Measurements from ENCODE around the gene PACRG.

The PACRG gene

GRCh38 chr6:162778603-162779002 is 50.8 kb downstream of the PACRG start:
- DNase-seq (ENCODE audit: low read depth, low spot score): no peak

DNA sequence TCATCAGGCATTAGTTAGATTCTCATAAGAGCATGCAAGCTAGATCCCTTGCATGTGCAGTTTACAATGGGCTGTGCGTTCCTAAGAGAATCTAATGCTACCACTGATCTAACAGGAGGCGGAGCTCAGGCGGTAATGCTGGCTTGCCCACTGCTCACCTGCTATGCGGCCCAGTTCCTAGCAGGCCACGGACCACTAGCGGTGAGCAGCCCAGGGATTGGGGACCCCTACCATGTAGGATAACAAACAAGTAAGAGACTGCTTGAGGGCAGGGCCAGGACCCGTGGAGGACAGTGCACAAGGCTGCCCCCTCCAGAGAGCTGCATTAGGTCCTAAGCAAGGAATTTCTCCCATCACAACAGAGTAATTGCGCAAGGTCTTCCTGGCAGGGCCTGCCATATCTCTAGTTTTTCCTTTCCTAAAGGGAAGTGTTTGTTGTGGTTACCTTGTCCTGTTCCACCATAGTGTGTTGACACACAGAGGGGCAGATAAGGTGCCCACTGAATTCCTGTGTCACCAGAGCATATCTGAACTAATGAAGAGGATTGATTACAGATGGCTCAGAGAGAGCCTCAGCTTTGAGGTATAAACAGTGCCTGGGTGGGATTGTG is 58.0 kb downstream of the PACRG start:
- peak; percentile 44 for DNase-seq (ENCODE audit: low read depth, low spot score)

DNA sequence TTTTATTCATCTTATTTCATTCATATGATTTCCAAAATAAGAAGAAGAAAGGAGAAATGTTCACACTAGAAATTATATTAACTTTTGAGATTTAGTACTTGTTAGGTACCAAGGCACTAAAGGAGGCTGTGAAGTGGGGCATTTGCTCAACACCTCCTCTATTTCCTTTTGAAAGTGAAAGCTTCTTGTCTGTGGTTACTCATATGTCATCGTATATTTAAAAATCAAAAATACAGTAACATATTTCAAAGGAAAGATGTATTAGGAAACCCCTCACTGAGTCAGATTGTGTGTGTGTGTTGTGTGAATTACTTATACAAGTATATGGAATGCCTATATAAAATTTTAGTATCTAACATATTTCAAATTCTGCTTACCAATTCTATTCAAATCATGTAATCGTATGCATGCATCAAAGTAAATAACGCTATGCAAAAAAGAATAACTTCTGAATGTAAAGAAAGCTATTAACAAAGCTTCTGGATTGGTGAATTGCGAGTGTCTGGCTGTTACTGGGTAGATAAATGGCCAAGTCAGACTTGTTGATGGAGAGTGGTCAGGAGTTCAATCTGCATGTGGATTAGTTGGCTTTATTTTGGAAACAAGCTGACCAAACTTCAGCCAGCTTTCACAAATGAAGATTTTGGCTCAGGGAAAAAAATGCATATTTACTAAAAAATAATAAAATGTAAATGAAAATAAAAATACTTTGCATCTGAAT is 70.9 kb downstream of the PACRG start:
- no peak for DNase-seq (ENCODE audit: low read depth, low spot score)

DNA sequence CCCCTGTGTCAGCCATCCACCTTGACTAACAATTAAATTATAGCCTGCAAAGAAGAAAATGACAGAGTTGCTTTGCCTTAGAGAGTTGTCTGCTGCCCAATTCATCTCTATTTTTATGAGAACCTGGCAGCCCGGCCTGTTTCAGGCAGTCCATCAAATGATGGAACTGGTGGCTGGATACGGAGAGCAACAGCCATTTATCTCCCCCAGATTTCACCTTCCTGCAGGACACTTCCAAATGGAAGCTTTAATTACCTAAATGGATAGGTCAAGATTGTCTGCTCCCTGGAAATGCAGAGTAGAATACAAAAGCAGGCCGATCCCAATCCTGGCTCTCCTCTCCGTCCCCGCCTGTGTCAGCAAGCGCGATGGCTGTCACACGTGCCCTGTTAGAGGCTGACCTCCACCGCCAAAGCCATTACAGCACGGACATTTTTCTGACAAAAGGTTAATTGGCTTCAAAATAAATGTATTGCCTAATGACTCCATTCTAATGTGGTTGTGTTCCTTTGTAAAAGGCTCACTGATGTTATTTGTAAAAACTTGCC is 86.7 kb downstream of the PACRG start:
- no peak for DNase-seq (ENCODE audit: low read depth, low spot score)

DNA sequence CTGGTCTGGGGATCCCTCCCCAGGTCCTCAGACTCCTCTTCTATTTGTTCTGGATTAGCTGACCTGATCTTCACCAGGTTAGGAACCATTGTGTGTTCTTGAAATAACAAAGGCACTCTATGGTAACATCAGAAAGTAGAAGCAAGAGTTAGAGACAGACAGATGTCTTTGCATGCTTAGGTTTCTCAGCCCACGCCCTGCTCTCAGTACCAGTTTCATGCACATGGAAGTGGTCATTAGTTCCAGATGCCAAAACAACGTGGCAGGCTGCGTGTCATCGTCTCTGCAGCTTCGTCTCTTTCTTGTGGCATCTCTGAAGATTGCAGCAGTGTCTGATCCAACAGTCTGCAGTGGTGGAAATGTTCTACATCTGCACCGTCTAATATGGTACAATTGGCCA is 89.4 kb downstream of the PACRG start:
- DNase-seq (ENCODE audit: low read depth, low spot score): no peak

DNA sequence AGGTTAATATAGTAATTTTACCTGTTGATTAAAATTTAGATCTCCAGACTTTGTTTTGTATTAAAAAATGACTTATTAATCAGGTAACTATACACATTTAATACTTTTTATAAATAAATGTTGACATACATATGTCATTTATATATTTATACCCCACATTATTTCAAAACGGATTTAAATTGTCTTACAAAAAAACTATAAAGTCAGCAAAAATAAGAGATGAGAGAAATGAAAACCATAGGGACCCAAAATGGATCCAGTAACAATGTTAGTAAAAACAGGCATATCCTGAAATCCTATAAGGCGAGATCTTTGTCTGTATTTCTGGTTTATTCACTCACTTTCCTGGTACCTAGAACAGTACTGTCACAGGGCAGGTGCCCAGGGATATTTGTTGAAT is 91.5 kb downstream of the PACRG start:
- no peak for DNase-seq (ENCODE audit: low read depth, low spot score)

DNA sequence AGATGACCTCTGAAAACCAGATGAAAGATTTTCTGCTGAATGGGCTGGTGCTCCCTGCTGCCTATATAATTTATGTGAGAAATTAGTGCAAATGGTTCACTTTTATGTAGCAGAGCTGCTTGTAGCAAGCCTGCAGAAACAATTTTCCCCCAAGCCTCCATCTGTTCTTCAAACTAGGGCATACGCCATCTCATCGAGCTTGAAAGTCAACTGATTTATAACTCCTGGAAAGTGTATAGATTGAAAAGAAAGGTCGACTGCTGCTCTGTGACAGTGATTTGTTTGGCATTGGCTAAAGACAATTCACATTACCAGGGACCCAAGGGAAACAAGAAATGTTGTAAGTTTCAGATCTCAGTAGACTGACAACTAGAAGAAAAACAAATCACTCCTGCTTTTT is 93.3 kb downstream of the PACRG start:
- DNase-seq (ENCODE audit: low read depth, low spot score): no peak

- no peak for DNase-seq (ENCODE audit: low read depth, low spot score)
Observed at GRCh38 chr6:162825597-162825996, 97.8 kb downstream of the PACRG start.

GRCh38 chr6:162829013-162829742 is 101.4 kb downstream of the PACRG start:
- DNase-seq (ENCODE audit: low read depth, low spot score): no peak

GRCh38 chr6:162833776-162834175 is 106.0 kb downstream of the PACRG start:
- no peak for DNase-seq (ENCODE audit: low read depth, low spot score)

GRCh38 chr6:162845972-162846371 is 118.2 kb downstream of the PACRG start:
- DNase-seq (ENCODE audit: low read depth, low spot score): no peak

DNA sequence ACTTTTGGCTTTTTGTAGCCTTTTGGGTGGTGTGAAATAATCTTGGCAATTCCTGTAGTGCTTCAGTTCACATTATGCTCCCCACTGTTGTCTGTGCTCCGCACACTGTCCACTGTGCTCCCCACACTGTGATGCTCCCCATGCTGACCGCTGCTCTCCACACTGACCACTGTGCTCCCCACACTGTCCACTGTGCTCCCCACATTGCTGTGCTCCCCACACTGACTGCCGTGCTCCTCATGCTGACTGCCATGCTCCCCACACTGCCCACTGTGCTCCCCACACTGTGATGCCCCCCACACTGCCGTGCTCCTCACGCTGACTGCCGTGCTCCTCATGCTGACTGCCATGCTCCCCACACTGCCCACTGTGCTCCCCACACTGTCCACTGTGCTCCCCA is 118.9 kb downstream of the PACRG start:
- no peak for DNase-seq (ENCODE audit: low read depth, low spot score)

GRCh38 chr6:162849269-162849668 is 121.5 kb downstream of the PACRG start:
- no peak for DNase-seq (ENCODE audit: low read depth, low spot score)

GRCh38 chr6:162852192-162852591 is 124.4 kb downstream of the PACRG start:
- no peak for DNase-seq (ENCODE audit: low read depth, low spot score)

GRCh38 chr6:162852840-162853577 is 125.2 kb downstream of the PACRG start:
- peak; percentile 62 for DNase-seq (ENCODE audit: low read depth, low spot score)

DNA sequence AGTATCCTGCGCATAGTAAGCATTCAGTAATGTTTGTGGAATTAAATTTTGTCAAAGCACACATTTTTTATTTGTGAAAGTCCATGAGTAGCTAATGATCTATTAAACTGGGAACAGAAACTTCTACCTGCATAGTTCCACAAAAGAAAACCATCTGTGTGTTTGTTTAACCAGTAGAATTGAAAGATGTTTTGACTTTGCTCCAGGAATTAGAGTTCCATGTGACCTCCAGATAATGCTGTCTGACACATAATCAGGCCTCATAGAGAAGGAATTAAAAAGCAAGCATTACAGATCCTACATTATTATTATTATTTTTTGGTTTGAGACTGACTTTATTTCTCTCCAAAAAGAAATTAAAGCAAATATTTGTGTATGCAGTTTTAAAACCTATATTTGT is 126.5 kb downstream of the PACRG start:
- no peak for DNase-seq (ENCODE audit: low read depth, low spot score)

DNA sequence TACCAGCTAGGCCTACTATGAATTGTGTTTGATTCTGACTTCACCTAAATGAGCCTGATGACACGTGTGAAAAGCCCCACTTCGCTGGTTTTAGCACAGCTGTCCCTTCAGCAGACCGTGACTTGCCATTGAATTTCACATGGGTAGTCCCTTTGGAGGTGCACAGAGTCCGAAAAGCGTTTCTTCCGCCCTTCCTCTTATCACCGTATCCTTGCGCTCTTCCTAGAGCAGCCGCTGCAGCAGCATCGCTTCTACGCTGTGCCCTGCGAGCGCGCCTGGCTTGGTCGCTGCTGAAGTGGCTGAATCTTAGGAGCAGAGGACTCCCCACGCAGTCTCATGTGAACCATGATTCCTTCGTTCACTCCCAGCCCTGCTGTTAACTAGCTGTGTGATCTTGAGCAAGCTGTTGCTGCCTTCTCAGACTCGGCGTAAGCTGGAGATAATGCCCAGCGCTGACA is 127.0 kb downstream of the PACRG start:
- no peak for DNase-seq (ENCODE audit: low read depth, low spot score)

DNA sequence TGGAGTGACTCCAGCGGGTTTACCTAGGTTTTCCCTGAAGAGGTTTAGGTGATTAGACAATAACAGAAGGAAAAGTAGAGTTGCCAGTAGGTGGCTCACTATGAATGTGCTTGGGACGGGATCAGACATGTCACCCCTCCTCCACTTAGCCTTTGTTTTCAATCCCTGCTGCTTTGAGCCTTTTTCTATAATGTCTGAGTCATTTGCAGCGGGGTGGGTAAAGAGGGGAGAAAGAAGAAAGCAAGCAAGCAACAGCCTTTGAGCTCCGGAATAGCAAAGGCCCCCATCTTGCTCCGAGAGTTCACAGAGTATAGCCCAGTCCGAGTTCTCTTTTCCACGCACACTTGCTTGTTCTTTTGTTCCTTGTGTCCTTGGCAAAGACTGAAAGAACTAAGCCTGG is 129.1 kb downstream of the PACRG start:
- DNase-seq (ENCODE audit: low read depth, low spot score): peak; percentile 89

DNA sequence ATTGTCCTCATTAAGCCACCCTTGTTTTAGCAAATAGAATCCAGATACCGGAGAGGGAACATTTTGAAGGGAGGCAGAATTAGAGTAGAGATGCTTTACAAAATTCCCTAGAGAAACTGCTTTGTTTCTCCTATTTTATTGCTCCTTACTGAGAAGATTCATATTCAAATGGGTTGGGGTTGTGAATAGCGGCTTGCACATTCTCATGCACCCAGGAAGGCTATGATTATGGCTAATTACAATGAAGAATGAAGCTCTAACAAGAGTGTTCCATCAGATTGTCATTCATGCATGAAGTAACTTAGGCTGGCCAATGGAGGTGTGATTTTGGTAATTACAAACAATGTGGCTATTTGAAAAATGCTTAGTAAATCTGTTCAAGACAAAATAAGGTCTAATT is 129.6 kb downstream of the PACRG start:
- DNase-seq (ENCODE audit: low read depth, low spot score): no peak

- no peak for DNase-seq (ENCODE audit: low read depth, low spot score)
Observed at GRCh38 chr6:162862462-162862861, 134.7 kb downstream of the PACRG start.

DNA sequence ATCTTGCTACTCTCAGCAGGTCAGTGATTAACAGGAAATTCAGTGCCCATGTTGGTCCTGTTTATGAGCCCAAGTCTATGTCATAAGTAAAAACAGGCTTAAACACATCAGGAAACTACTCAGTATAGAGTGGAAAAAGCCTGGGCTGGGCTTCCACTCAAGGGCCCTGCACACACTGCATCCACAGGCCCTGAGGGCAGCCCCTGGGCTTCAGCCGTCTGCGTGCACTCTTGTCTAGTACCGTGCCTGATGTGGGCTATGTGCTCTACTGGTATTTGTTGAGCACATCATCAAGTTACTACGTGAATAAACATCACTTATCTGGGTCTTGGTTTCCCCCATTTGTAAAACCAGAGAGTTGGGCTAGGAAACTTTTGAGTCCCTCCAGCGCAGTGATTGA is 135.2 kb downstream of the PACRG start:
- no peak for DNase-seq (ENCODE audit: low read depth, low spot score)

DNA sequence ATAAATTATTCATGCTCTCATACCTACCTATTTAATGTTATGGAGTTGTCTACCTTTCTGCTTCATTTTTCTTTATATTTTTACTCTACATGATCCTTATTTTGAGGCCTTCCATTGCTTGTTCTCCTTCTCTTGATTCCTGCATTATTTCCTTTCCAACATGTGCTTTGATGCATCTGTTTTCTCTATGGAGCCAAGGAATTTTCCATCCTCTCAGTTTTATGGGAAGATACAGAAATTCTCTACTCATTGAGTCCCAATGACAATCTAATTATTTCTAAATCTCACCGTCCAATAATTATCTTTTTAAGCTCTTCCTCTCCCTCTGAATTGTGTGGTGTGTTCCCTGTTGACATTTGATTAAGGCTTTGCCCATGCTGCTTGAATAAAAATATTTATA is 136.0 kb downstream of the PACRG start:
- no peak for DNase-seq (ENCODE audit: low read depth, low spot score)
